PFSK-1 (cell line): ENCODE results near the gene OR6K2. TPM values are rescaled to one million over a fixed set of nuclear protein-coding genes. Genes with fewer than 3 reads are reported as not detected.

ENCODE experiments used
- FOXP2 ChIP-seq: optimal IDR thresholded peaks from 2 replicates; pipeline ENCODE3; 2011; ENCODE audit warnings: borderline replicate concordance, control low read depth, inconsistent platforms; ENCODE audit not compliant: insufficient read depth; ENCODE audit errors: extremely low read length, extremely low read depth
- POLR2AphosphoS5 ChIP-seq: IDR thresholded peaks from 2 replicates; pipeline ENCODE4 v1.6.1; 2012; ENCODE audit warnings: low read depth, mild to moderate bottlenecking, control low read depth, low read length, moderate library complexity
- SIN3A ChIP-seq: IDR thresholded peaks from 2 replicates; pipeline ENCODE4 v1.6.1; 2012; ENCODE audit warnings: mild to moderate bottlenecking, low read length, moderate library complexity, borderline replicate concordance; ENCODE audit not compliant: insufficient read depth
- TAF1 ChIP-seq: IDR thresholded peaks from 2 replicates; pipeline ENCODE4 v1.6.1; 2012; ENCODE audit warnings: low read length, control low read depth, borderline replicate concordance; ENCODE audit not compliant: insufficient read depth
- polyA plus RNA-seq: library from polyadenylated mRNA; unstranded; fragments of >200 nt; gene quantifications from one replicate; pipeline ENCODE4 v1.2.1, GENCODE V29; 2012; ENCODE audit warnings: low read depth, missing spikeins; ENCODE audit not compliant: insufficient read length
- TF ChIP-seq, protein P1 (sequence below), 2 experiments: IDR thresholded peaks; 2 replicates each; pipeline versions ENCODE4 v1.6.1 to v1.8.0; 2011 to 2012; ENCODE audit warnings: low read depth in 2 of 2, low read length in 2 of 2, control low read depth in 1 of 2, inconsistent platforms in 1 of 2, mild to moderate bottlenecking in 1 of 2, moderate library complexity in 1 of 2; ENCODE audit not compliant: insufficient read depth in 1 of 2

OR6K2 gene
- not detected for polyA plus RNA-seq

DNA sequence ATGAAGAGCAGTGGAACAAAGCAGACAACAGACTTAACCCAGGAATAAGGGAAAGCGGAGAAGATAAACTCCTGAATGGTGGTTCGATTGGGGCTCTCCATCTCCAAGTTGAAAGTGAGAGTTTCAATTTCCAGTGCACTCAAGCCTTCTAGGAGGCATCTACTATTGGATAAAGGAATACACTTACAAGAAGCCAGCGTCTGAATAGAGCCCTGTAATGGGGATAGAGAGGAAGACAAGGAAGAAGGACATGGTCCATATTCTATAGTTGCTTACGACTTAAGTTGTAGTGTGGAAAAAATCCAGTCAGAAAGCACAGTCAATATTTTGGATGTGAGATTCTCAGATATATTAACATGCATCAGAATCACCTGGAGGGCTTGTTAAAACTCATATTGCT, at the start of gene OR6K2:
OR6K2 (minus strand) TSS at position 101 of the 400 bp plus-strand sequence; CDS start at position 101, 0 bp downstream.
- TF ChIP-seq, protein P1, sequence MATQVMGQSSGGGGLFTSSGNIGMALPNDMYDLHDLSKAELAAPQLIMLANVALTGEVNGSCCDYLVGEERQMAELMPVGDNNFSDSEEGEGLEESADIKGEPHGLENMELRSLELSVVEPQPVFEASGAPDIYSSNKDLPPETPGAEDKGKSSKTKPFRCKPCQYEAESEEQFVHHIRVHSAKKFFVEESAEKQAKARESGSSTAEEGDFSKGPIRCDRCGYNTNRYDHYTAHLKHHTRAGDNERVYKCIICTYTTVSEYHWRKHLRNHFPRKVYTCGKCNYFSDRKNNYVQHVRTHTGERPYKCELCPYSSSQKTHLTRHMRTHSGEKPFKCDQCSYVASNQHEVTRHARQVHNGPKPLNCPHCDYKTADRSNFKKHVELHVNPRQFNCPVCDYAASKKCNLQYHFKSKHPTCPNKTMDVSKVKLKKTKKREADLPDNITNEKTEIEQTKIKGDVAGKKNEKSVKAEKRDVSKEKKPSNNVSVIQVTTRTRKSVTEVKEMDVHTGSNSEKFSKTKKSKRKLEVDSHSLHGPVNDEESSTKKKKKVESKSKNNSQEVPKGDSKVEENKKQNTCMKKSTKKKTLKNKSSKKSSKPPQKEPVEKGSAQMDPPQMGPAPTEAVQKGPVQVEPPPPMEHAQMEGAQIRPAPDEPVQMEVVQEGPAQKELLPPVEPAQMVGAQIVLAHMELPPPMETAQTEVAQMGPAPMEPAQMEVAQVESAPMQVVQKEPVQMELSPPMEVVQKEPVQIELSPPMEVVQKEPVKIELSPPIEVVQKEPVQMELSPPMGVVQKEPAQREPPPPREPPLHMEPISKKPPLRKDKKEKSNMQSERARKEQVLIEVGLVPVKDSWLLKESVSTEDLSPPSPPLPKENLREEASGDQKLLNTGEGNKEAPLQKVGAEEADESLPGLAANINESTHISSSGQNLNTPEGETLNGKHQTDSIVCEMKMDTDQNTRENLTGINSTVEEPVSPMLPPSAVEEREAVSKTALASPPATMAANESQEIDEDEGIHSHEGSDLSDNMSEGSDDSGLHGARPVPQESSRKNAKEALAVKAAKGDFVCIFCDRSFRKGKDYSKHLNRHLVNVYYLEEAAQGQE (IDR thresholded peaks at IDR 0.05; ENCODE audit: insufficient read depth in 1 of 2, low read depth in 2 of 2, low read length in 2 of 2) = no peak
- TF ChIP-seq SIN3A = no peak
- no peak for TF ChIP-seq FOXP2
- no peak for TF ChIP-seq POLR2AphosphoS5
- no peak for TF ChIP-seq TAF1

- TF ChIP-seq FOXP2 = no peak
- TF ChIP-seq TAF1 = no peak
- TF ChIP-seq, protein P1 (IDR thresholded peaks at IDR 0.05; ENCODE audit: insufficient read depth in 1 of 2, low read depth in 2 of 2, low read length in 2 of 2) = no peak
- TF ChIP-seq POLR2AphosphoS5 = no peak
- no peak for TF ChIP-seq SIN3A
Measured at GRCh38 chr1:158735848-158736247, 35.4 kb upstream of the OR6K2 start.

GRCh38 chr1:158732524-158732923, 32.1 kb upstream of the OR6K2 start:
- TF ChIP-seq TAF1 (no peak), POLR2AphosphoS5 (no peak), SIN3A (no peak), FOXP2 (no peak)
- TF ChIP-seq, protein P1 (IDR thresholded peaks at IDR 0.05; ENCODE audit: insufficient read depth in 1 of 2, low read depth in 2 of 2, low read length in 2 of 2) = no peak

DNA sequence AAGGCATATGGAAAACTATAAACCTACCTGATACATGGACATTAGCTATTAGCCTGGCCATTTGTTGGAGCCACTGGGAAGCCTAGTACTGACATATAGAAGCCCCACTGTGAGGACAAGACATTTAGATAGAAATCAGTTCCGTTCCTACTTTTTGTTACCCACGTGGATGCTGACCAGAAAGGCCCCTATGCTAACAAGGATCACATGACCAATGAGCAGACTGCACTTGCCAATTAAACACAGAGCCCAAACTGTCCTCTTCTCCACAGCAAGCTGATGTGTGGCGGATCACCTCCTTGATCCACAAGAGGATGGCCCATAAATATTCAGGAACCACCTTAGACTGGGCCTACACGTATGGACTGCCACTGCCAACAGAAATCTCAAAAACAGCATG, 31.3 kb upstream of the OR6K2 start:
- TF ChIP-seq FOXP2 (no peak), POLR2AphosphoS5 (no peak), SIN3A (no peak), TAF1 (no peak)
- TF ChIP-seq, protein P1 (IDR thresholded peaks at IDR 0.05; ENCODE audit: insufficient read depth in 1 of 2, low read depth in 2 of 2, low read length in 2 of 2) = no peak

- TF ChIP-seq FOXP2 = no peak
- TF ChIP-seq, protein P1 (IDR thresholded peaks at IDR 0.05; ENCODE audit: insufficient read depth in 1 of 2, low read depth in 2 of 2, low read length in 2 of 2) = no peak
Measured at GRCh38 chr1:158730453-158730852, 30.0 kb upstream of the OR6K2 start.
